IPS DF 6.9 (cell line): ENCODE data around the gene ECEL1.

Experiments used
- DNase-seq: peaks from one replicate; pipeline ENCODE4 v3.0.0-alpha.2; 2013; ENCODE audit warnings: low read depth, low spot score
- H3K27ac ChIP-seq: one replicate; pipeline ENCODE4 v1.5.1; 2013; ENCODE audit warnings: low read length, control low read depth
- H3K27me3 ChIP-seq: 2 replicates; pipeline ENCODE4 v1.6.1; 2013; ENCODE audit warnings: mild to moderate bottlenecking, low read length; ENCODE audit not compliant: control insufficient read depth, insufficient read depth
- H3K36me3 ChIP-seq: 2 replicates; pipeline ENCODE4 v1.6.1; 2013; ENCODE audit warnings: low read length; ENCODE audit not compliant: control insufficient read depth, insufficient read depth
- H3K4me1 ChIP-seq: 2 replicates; pipeline ENCODE4 v1.6.1; 2013; ENCODE audit warnings: low read length; ENCODE audit not compliant: control insufficient read depth, insufficient read depth
- H3K4me3 ChIP-seq: 2 replicates; pipeline ENCODE4 v1.5.1; 2013; ENCODE audit warnings: mild to moderate bottlenecking, low read length
- H3K9me3 ChIP-seq: 2 replicates; pipeline ENCODE4 v1.6.1; 2013; ENCODE audit warnings: low read length, inconsistent platforms; ENCODE audit not compliant: control insufficient read depth, insufficient read depth
- WGBS: extraction: QIAGEN DNeasy Blood & Tissue Kit; methylation state at CpG from one replicate; pipeline ENCODE4 v1.1.7; 2013; ENCODE audit warnings: mixed read lengths, missing lambda C conversion rate; ENCODE audit not compliant: insufficient read length, insufficient coverage; 5-methylcytosine and 5-hydroxymethylcytosine counted together

Gene ECEL1

DNA sequence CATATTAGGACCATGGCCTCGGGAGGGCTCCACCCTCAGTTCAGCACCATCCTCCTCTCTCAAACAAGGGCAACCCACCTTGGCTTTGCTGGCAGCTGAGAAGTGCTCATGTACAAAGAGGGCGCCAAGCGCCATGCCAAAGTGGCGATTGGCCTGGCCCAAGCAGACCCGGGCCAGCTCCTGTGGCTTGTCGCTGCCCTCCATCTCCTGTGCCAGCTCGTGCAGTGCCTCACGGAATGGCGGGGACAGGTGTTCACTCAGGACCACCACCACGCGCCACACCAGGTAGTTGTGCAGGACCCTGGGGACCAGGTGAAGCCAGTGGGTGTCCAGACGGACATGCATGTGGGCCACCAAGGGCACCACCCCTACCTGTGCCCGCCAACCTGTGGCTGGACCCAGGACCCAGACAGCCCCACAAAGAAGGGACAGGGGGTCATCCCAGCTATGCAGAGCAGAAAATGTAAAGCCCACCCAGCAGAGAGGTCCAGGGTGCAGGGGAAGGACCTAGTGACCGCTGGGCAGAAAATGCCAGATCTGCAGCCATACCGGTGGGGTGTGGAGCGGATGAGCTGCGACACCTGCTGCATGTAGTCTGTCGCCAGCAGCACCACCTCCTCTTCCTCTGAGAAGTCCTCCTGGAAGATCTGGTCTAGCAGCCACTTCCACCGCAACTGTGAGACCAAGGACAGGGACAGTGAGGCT lies 3.6 kb downstream of the ECEL1 start:
- no CpG with 5 or more reads among the region's 19 CpGs for WGBS
- H3K4me1 ChIP-seq = no peaks in the 10 kb centered on the region
- no peak for DNase-seq
- peaks cover 35% of the 10 kb centered on the region for H3K27me3 ChIP-seq
- no peaks in the 10 kb centered on the region; the same call in 1 of the 2 replicates for H3K36me3 ChIP-seq
- no peak overlapping the region for H3K27ac ChIP-seq
- H3K9me3 ChIP-seq = no peaks in the 10 kb centered on the region
- H3K4me3 ChIP-seq = no peak overlapping the region

DNA sequence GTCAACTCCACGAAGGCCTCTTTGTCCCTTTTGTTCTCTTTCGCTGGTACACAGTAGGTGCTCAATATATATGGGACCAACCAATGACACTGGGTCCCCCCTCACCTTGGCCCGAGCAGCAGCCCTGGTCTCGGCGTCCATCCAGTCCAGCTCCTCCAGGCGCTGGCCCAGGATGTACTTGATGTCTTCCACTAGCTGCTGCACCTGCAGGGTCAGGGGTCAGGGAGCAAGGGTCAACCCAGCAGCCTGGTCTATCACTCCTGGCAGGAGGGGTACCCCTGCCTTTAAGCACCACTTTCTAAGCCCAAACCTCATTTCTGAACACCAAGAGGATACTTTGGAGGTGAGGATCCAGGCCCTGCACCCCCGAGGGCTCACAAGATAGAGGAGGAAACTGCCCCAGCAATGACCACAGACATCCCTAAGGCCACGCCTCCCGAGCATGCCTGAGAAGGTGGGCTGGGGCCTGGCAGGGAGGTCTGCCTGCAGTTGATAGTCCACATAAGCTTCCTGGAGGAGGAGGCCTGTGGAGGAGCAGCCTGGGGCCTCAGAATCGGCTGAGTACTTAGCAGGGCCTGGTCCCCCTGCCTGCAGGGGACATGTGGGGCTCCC lies 4.2 kb downstream of the ECEL1 start:
- Histone ChIP-seq H3K36me3 (no peaks in the 10 kb centered on the region; the same call in 1 of the 2 replicates), H3K9me3 (no peaks in the 10 kb centered on the region), H3K4me1 (no peaks in the 10 kb centered on the region), H3K27ac (no peak overlapping the region), H3K27me3 (peaks cover 35% of the 10 kb centered on the region), H3K4me3 (no peak overlapping the region)
- WGBS = no CpG with 5 or more reads among the region's 10 CpGs
- no peak for DNase-seq

DNA sequence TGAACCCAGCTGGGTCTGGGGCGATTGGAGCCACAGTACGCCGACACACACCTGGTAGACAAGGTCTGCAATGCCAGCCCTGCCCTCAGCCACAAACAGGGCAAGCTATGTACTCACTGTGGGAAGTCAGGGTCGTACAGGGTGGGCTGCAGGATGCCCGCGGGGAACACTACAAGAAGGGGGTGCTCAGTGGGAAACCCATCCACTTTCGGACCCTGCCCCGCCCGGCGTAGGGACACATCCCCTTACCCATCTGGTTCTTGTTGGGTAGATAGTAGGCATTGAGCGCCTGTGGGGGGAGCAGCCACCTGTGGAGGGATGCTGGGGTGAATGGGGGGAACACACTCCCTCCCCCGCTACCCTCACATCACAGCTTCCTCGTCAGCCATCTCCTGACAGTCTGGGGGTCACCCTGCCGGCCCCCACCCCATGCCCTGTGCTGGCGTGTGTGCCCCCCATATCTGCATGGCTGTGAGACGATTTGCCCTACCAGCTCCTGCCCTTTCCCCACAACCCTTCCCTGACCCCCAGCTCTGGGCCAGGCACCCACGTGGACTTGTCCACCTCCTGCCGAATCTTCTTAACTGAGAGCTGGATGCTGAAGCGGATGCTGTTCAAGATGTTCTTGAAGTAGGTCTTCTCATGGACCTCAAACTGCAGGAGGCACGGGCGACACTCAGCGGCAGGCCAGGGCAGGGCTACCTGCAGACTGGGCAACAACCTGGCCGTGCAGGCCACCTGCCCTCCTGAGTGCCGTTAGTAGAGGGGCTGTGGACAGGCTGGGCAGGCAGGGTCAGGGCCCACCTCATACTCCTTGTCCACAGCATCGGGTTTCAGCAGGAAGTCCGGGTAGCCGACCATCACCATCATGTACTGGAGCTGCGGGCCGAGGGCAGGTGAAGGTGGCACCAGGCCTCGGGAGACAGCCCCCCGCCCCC lies 5.1 kb downstream of the ECEL1 start:
- no peak for DNase-seq
- H3K27ac ChIP-seq = no peak overlapping the region
- H3K4me1 ChIP-seq = no peaks in the 10 kb centered on the region
- peaks cover 33% of the 10 kb centered on the region for H3K27me3 ChIP-seq
- H3K4me3 ChIP-seq = no peak overlapping the region
- H3K9me3 ChIP-seq = no peaks in the 10 kb centered on the region
- no peaks in the 10 kb centered on the region; the same call in 1 of the 2 replicates for H3K36me3 ChIP-seq
- WGBS = no CpG with 5 or more reads among the region's 31 CpGs

DNA sequence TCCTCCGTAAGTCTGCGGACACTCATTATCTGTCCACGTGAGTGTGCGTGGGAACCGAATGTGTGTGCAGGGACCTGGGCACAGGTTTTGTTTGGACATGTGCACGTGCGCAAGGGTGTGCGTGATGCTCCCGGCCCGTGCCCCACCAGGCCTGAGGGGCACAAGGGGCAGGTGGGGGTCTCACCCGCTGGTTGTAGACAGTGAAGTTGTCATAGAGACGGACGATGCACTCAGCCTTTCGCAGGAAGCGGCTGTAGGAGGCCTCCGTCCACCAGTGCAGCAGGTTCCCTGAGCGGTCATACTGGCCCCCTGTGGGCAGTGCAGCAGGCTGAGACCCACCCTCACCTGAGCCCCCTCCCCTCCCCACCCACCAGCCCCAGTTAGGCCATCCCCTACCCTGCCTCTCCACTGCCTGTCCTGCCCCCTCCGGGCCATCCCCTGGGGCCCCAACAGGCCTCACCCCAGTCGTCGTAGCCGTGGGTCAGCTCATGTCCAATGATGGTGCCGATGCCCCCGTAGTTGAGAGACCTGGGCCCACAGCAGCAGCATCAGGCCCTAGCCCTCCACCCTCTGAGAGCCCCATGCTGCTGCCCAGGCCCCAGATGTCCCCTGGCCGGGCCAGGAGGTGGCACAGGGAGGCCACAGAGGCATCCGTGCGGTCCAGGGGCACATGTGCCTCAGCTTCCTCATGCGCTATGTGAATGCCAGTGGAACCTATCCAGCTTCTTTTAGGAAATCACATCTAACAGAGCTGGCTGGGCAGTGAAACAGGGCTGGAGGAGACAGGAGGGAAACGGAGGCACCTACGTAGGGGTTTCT lies 6.1 kb downstream of the ECEL1 start:
- H3K36me3 ChIP-seq = no peaks in the 10 kb centered on the region; the same call in 1 of the 2 replicates
- no CpG with 5 or more reads among the region's 29 CpGs for WGBS
- peaks cover 25% of the 10 kb centered on the region for H3K27me3 ChIP-seq
- H3K27ac ChIP-seq = no peak overlapping the region
- H3K9me3 ChIP-seq = no peaks in the 10 kb centered on the region
- DNase-seq = no peak
- H3K4me3 ChIP-seq = no peak overlapping the region
- no peaks in the 10 kb centered on the region for H3K4me1 ChIP-seq

DNA sequence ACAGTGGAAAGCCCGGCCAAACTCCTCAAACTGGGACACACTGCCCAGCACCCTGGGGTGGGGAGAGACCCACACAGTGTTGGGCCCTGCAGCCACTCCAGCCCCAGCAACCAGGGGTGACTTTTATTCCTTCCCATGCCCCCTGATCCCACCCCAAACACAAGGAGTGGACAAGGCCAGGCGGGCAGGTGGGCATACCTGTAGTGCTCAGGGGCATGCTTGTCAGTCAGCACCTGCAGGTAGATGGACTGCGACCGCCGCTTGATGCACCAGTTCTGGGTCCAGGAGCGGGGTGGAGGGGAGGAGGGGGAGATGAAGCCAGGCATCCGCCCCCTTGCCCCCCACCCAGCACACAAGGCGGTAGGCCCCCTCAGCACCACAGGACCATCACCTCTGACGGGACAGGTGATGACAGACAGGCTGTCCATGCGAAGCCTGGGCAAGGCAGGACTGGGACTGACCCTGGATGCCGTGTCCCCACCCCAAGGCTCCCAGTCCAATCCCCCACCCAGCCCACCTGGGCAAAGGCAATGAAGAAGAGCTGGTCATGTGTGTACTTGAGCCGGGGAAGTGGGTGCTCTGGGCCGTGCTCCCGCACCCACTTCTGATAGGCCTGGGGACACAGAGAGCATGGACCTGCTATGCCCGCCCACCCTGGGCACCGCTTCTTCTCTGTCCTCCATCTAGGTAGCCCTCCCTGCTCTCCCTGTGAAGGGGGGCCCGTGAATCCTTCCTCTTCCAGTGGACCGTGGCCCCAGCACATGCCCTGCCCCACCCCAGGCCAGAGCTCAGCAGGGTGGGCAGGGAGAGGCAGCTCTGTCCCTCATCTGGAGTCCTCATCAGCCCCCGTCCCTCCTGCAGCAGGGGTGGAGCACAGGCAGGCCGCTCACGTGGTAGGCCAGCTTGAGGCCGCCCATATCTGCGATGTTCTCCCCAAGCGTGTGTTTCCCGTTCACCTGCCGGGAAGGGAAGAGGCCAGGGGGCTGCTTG lies 7.1 kb downstream of the ECEL1 start:
- no peaks in the 10 kb centered on the region for H3K9me3 ChIP-seq
- no peak overlapping the region for H3K4me3 ChIP-seq
- no CpG with 5 or more reads among the region's 26 CpGs for WGBS
- DNase-seq = no peak
- peaks cover 14% of the 10 kb centered on the region for H3K27me3 ChIP-seq
- H3K4me1 ChIP-seq = no peaks in the 10 kb centered on the region
- no peaks in the 10 kb centered on the region; the same call in 1 of the 2 replicates for H3K36me3 ChIP-seq
- H3K27ac ChIP-seq = no peak overlapping the region

DNA sequence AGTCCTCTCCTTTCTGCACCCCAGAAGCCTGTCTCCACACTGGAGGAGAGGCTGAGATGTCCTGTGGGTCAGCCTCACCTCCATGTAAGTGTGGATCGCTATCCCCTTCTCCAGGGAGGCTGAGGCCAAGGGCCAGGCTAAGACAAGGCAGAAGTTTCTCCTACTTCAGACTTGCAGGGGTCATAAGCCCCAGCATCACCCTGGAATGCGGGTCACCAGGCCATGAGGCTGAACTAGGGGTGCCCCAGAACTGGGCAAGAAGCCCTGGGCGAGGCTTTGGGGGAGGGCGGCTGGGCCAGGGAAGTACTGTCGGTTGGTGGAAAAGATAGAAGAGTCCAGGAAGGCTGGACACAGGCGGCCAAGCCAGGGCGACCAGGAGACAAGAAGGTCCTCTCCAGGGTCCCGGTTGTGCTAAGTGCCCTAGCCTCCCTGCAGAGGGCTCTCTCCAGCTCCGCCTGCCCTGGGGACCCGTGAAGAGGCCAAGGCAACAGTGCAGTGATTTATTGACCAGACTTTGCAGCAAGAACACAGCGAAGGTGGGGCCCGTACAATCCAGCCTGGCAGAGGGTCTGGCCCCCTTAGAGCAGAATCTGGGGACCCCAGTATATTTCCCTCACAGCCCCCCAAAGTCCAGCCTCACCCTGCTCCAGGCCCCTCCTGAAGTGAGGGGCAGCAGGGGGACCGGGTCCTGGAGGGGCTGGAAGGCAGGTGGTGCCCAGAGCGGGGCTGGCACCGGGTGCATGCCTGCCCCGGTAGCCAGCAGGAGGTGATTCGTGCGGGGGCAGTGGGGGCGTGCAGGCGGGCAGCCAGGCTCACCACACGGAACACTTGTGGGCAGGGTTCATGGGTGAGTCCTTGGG lies 8.1 kb downstream of the ECEL1 start:
- H3K9me3 ChIP-seq = no peaks in the 10 kb centered on the region
- no peak for DNase-seq
- H3K4me1 ChIP-seq = no peaks in the 10 kb centered on the region
- WGBS = no CpG with 5 or more reads among the region's 21 CpGs
- H3K27me3 ChIP-seq = peaks cover 5% of the 10 kb centered on the region
- H3K4me3 ChIP-seq = no peak overlapping the region
- no peak overlapping the region for H3K27ac ChIP-seq
- H3K36me3 ChIP-seq = no peaks in the 10 kb centered on the region; the same call in 1 of the 2 replicates

DNA sequence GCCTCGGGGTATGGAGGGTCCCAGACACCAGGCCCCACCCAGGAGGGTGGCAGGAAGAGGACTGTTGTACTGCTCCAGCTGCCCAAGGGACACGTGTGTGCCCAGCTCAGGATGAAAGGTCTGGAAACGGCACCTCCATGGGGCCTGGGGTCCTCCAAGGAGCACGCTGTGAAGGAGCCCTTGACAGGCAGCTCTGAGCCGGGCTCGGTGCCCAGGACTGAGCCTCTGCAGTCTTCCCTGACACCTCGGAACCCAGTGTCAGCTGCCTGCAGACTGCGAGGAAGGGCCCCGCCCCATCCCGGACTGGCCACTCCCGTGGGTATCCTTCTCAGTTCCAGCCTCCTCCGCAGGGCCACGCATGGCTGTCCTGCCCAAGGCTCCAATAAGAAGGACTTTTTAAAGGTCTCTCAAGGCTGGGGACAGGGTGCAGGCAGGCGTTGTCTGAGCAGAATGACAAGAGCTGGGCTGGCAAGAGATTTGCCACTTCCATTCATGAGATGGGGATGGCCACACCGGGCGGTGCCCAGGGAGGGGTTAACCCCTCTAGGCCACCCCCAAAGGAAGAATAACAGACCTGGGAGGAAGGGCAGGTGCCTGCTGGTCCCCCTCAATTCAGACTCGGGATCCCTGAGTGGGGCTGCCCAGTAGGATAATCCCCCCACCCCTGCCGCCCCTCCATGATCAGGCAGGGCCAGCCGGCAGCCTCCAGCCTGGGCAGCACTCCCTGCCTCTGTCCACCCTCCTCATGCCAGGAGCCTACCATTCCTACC lies 8.9 kb downstream of the ECEL1 start:
- DNase-seq = no peak
- H3K27me3 ChIP-seq = no peaks in the 10 kb centered on the region; the same call in 1 of the 2 replicates
- no peak overlapping the region for H3K27ac ChIP-seq
- H3K4me3 ChIP-seq = no peak overlapping the region
- no peaks in the 10 kb centered on the region for H3K9me3 ChIP-seq
- H3K36me3 ChIP-seq = no peaks in the 10 kb centered on the region
- no peaks in the 10 kb centered on the region for H3K4me1 ChIP-seq
- no CpG with 5 or more reads among the region's 19 CpGs for WGBS

DNA sequence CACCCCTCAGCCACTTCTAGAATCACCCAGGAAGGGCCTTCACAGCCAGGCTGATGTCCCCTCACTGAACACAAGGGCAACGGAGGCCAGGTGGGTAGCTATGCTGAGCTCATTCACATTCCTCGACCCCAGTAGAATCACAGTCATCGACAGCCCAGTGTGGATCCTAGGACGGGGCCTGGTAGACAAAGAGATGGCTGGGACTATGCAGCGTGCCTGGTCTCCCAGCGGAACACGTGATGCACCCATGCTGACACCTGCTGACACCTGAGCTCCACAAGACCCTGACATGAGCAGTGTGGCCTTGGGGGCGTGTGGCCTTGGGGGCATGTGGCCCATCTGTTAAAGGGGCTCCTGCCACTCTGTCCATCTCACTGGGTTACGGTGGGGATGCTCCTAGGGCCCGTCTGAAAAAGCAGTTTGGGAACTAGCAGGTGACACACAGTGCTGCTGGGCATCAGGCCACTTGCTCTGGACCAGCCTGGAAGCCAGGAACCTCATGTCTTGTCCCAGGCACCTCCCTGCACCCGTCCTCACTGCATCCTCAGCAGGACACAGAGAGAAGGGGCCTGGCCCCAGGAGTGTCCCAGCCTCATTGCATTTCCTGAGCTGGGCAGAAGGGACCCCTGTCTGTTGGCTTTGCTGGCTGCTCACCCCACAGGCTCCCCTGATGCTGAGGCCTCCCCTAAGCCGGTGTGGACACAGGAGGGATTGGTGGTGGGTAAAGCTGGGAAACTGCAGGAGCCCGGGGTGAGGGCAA lies 9.7 kb downstream of the ECEL1 start:
- no CpG with 5 or more reads among the region's 13 CpGs for WGBS
- Histone ChIP-seq H3K4me3 (no peak overlapping the region), H3K9me3 (no peaks in the 10 kb centered on the region), H3K27ac (no peak overlapping the region), H3K27me3 (no peaks in the 10 kb centered on the region), H3K36me3 (no peaks in the 10 kb centered on the region), H3K4me1 (no peaks in the 10 kb centered on the region)
- DNase-seq = no peak
